Right atrium auricular region (tissue), 2 donors: Measurements from ENCODE around the gene SLC6A16. TPM values are rescaled to one million over a fixed set of nuclear protein-coding genes. Genes with fewer than 3 reads are reported as not detected.

Experiments
- DNase-seq: peaks from one replicate; pipeline ENCODE4 v3.0.0-alpha.2; 2019; ENCODE audit warnings: low spot score
- H3K27ac ChIP-seq, 2 donors: fragments of 200-600 bp; sonication (generic); 1 replicate in 1 of 2; 2 replicates in 1 of 2; pipeline ENCODE4 v1.5.1; 2016 to 2019
- H3K27me3 ChIP-seq, 2 donors: fragments of 200-600 bp; sonication (generic); one replicate each; pipeline versions ENCODE4 v1.5.1 to v1.6.0; 2017 to 2019
- H3K36me3 ChIP-seq: fragments of 200-600 bp; sonication (generic); one replicate; pipeline ENCODE4 v1.5.1; 2016
- H3K4me1 ChIP-seq, 2 donors: fragments of 200-600 bp; sonication (generic); one replicate each; pipeline versions ENCODE4 v1.5.1 to v1.6.0; 2017 to 2019
- H3K4me3 ChIP-seq, 2 donors: fragments of 200-600 bp; sonication (generic); 1 replicate in 1 of 2; 2 replicates in 1 of 2; pipeline ENCODE4 v1.5.1; 2017 to 2019; ENCODE audit warnings: mild to moderate bottlenecking in 1 of 2, moderate library complexity in 1 of 2
- H3K9me3 ChIP-seq, 2 donors: fragments of 200-600 bp; sonication (generic); one replicate each; pipeline ENCODE4 v1.5.1; 2019
- total RNA-seq, 2 donors: library from RNA; depleted of rRNA; stranded (reverse); fragments of >200 nt; gene quantifications; one replicate each; pipeline ENCODE4 v1.1.0, GENCODE V29; 2016
- TF ChIP-seq, protein P1 (sequence below), 2 donors: fragments of 200-600 bp; sonication (generic); IDR thresholded peaks; one replicate each; pipeline ENCODE4 v1.5.1; 2019; ENCODE audit warnings: antibody characterized with exemption in 2 of 2

SLC6A16 gene
- total RNA-seq, 2 donors from 2014 or later = 0.56 to 0.90 TPM

DNA sequence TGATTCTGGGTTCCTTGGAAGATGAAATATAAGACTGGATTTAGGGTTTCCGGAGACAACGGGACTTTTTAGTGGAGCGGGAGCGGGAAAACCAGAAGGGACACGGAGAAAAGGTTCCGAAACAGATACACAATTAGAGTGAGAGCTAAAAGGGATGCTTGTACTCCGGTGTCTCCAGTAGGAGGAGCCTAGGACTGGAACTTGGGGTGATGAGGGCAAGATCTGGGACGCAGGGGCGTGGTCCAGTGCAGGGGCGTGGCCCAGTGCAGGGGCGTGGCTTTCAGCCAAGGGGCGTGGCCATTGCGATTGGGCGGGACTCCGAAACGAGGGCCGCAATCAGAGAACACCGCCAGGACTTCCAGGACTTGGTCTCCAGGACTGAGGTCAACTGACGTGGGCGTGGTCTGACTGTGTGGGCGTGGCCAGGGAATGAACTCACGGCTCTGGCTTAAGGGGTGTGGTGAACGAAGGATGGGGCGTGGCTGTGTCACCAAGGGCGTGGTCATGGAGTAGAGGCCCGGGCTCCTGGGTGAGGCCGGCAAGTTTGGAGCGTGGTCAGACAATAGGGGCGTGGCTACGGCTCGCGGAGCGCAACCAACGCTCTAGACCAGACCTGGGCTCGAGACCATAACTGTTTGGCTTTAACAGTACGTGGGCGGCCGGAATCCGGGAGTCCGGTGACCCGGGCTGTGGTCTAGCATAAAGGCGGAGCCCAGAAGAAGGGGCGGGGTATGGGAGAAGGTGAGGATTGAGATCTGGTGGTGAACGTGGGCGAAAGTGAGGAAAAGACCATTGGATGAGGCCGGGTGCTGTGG lies 38.5 kb upstream of the SLC6A16 start, which contains the start of gene DKKL1:
Gene DKKL1 (plus strand): TSS at position 610 of the 815 bp plus-strand sequence. CDS start 122 bp downstream, at position 732.
- Histone ChIP-seq H3K9me3 (no peaks in the 10 kb centered on the region), H3K4me1 (peaks cover 0 to 22% of the 10 kb centered on the region in 2 donors), H3K4me3 (peak within 1 kb of the TSS; percentile 82 to 91), H3K27ac (peak within 1 kb of the TSS; percentile 97), H3K27me3 (no peaks in the 10 kb centered on the region), H3K36me3 (peaks cover 12% of the 10 kb centered on the region)
- TF ChIP-seq, protein P1, sequence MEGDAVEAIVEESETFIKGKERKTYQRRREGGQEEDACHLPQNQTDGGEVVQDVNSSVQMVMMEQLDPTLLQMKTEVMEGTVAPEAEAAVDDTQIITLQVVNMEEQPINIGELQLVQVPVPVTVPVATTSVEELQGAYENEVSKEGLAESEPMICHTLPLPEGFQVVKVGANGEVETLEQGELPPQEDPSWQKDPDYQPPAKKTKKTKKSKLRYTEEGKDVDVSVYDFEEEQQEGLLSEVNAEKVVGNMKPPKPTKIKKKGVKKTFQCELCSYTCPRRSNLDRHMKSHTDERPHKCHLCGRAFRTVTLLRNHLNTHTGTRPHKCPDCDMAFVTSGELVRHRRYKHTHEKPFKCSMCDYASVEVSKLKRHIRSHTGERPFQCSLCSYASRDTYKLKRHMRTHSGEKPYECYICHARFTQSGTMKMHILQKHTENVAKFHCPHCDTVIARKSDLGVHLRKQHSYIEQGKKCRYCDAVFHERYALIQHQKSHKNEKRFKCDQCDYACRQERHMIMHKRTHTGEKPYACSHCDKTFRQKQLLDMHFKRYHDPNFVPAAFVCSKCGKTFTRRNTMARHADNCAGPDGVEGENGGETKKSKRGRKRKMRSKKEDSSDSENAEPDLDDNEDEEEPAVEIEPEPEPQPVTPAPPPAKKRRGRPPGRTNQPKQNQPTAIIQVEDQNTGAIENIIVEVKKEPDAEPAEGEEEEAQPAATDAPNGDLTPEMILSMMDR (IDR thresholded peaks at IDR 0.05) = no peak
- DNase-seq = peak; percentile 100

DNA sequence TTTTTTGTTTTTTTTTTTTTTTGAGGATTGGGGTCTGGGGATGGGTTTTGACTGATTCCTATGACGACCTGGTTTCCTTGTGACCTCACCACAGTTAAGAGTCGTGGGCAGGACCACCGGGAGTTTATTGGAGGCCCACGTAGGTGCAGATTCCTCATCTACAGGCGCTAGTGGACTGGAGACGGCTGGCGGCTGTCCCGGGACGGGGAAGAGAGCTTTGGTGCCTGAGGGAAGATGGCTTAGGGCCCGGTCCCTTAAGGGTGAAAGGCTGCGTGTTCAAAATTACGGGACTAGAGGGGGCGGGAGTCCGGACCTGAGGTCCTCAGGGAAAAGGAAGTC lies 37.9 kb upstream of the SLC6A16 start:
- peak overlapping the region; percentile 82 to 91 for H3K4me3 ChIP-seq
- peak overlapping the region; percentile 97 for H3K27ac ChIP-seq
- no peaks in the 10 kb centered on the region for H3K9me3 ChIP-seq
- no peak for DNase-seq
- H3K27me3 ChIP-seq = no peaks in the 10 kb centered on the region
- peaks cover 17% of the 10 kb centered on the region for H3K36me3 ChIP-seq
- TF ChIP-seq, protein P1 (IDR thresholded peaks at IDR 0.05) = no peak
- peaks cover 0 to 22% of the 10 kb centered on the region in 2 donors for H3K4me1 ChIP-seq

DNA sequence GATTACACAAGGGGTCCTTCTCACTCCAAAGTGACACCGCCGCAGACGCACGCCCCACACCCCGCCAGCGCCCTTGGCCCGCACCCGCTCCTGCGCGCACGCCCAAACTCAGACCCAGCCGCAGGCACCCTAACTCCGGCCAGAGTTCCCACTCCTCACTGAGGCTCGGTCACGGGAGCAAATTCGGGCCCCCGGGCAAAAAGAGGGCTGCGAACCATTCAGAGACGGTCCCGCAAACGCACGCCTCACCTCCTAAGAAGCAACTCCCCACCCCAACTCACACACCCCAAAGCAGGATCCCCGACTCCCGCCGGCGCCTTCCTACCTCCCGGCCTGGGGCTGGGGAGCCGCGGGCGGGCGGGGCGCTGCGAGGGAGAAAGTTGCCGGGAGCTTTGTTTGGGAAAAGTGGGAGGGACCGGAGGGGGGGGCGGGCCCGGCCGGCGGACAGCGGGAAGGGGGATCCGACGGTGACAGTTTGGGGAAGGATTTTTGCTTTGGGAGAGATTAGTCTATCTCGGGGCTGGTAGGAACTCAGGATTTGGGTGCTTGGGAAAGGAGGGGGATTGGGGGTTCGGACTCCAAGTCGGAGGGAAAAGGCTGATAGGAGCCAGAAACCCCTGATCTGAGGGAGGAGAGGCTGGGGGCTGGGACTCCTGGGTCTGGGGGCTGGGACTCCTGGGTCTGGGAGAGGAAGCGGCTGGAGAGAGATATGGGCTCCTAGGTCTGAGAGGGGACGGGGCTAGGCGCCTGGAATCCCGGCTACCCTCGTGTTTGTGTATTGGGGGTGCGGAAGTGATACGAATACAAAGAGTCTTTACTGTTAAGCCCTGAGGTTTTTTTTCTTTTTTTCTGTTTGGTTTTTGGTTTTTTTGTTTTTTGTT lies 37.3 kb upstream of the SLC6A16 start, which contains the start of gene TEAD2:
Gene TEAD2 (minus strand): TSS at position 369 of the 881 bp plus-strand sequence. CDS start 2,341 bp downstream, outside the sequence.
- peaks cover 0 to 22% of the 10 kb centered on the region in 2 donors for H3K4me1 ChIP-seq
- peaks cover 23% of the 10 kb centered on the region for H3K36me3 ChIP-seq
- H3K27ac ChIP-seq = peak within 1 kb of the TSS; percentile 97
- H3K27me3 ChIP-seq = no peaks in the 10 kb centered on the region
- TF ChIP-seq, protein P1 (IDR thresholded peaks at IDR 0.05) = no peak
- peak within 1 kb of the TSS; percentile 82 to 91 for H3K4me3 ChIP-seq
- DNase-seq = peak; percentile 70
- no peaks in the 10 kb centered on the region for H3K9me3 ChIP-seq

DNA sequence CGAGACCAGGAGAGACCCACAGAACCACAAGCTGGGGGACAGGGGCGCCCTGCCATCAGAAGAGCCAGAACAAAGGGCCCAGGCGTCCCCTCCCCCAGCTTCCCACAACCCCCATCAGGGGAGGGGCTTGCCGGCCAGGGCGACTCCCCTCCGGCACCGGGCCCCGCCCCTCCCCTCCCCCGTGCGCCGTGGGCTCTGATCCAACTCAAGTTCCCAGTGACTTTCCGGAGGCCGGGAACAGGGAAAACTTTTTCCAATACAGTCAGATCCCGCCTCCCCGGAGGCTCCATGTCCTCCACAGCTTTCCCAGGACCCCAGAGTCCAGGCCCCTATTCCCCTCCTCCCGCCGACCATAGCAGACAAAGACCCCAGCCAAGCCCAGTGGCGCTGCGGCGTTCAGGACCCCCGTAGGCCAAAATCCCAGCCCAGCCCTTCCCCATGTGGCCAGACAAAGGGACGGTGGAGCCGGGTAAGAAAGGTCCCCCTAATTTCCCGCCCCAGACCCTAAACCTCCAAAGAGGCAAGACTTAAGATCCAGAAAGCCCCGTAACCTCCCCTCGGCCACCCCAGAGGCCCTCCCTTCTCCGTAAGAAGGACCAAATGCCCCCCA lies 36.6 kb upstream of the SLC6A16 start:
- Histone ChIP-seq H3K4me3 (peak overlapping the region; percentile 82 to 91), H3K9me3 (no peaks in the 10 kb centered on the region), H3K4me1 (peaks cover 0 to 30% of the 10 kb centered on the region in 2 donors), H3K36me3 (peaks cover 25% of the 10 kb centered on the region), H3K27me3 (no peaks in the 10 kb centered on the region), H3K27ac (peak overlapping the region; percentile 97)
- TF ChIP-seq, protein P1 (IDR thresholded peaks at IDR 0.05) = no peak
- peak; percentile 80 for DNase-seq
